Central memory CD8-positive, alpha-beta T cell (primary cell): ENCODE measurements around the gene SNX10.

Experiments
- ATAC-seq: fragments of 150-1000 bp; cut with Tn5 transposase; replicated peaks from 2 replicates; pipeline ENCODE4 v1.10.0; 2022; ENCODE audit warnings: mild to moderate bottlenecking, moderate FRiP score, moderate number of reproducible peaks; ENCODE audit not compliant: poor library complexity, severe bottlenecking; ENCODE audit errors: extremely low read depth
- DNase-seq, 2 donors: peaks; one replicate each; pipeline ENCODE4 v3.0.0; 2021; ENCODE audit warnings: low spot score in 2 of 2
- H3K27ac Mint-ChIP-seq: one replicate; pipeline ENCODE4 v1.8.0; 2022; ENCODE audit warnings: low read depth, mild to moderate bottlenecking, moderate library complexity, mixed read lengths
- H3K27me3 Mint-ChIP-seq: one replicate; pipeline ENCODE4 v1.8.0; 2022; ENCODE audit warnings: mixed read lengths
- H3K36me3 Mint-ChIP-seq: one replicate; pipeline ENCODE4 v1.8.0; 2022; ENCODE audit warnings: mild to moderate bottlenecking, moderate library complexity, mixed read lengths; ENCODE audit not compliant: insufficient read depth
- H3K4me1 Mint-ChIP-seq: one replicate; pipeline ENCODE4 v1.8.0; 2022; ENCODE audit warnings: mixed read lengths
- H3K4me3 Mint-ChIP-seq: one replicate; pipeline ENCODE4 v1.8.0; 2022; ENCODE audit warnings: mild to moderate bottlenecking, moderate library complexity, mixed read lengths
- H3K9me3 Mint-ChIP-seq: one replicate; pipeline ENCODE4 v1.8.0; 2022; ENCODE audit warnings: mixed read lengths

The SNX10 gene

GRCh38 chr7:26368542-26368941, 76.9 kb downstream of the SNX10 start:
- DNase-seq = no peak
- no peak overlapping the region for H3K4me3 Mint-ChIP-seq

GRCh38 chr7:26369593-26369992, 77.9 kb downstream of the SNX10 start:
- no peak for DNase-seq
- H3K27me3 Mint-ChIP-seq = peaks cover 9% of the 10 kb centered on the region
- peak; percentile 62 for ATAC-seq

More at GRCh38 chr7:26368542-26368941, 76.9 kb downstream of the SNX10 start:
- ATAC-seq = no peak
- Mint-ChIP-seq H3K27me3 (peaks cover 9% of the 10 kb centered on the region), H3K4me1 (peaks cover 4% of the 10 kb centered on the region), H3K27ac (no peak overlapping the region), H3K36me3 (peaks cover 26% of the 10 kb centered on the region), H3K9me3 (no peaks in the 10 kb centered on the region)

DNA sequence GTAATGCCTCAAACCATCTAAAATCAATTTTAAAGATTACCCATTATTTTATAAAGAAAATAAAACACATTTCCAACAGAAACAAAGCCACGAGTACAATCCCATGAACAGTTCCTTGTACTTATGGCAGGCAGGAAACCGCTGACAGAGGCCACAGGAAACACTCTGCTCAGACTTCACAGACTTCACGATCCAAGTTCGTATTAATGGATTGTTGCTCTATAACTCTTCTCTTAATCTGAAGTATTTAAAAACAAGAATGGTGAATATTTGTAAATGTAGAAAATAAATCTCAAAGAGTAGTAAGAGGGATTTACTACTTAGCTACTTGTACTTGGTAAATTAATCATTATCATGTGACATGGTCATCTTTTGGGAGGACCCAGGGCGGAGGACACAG, 78.3 kb downstream of the SNX10 start:
- no peaks in the 10 kb centered on the region for H3K9me3 Mint-ChIP-seq
- DNase-seq (no peak), ATAC-seq (no peak)
- peaks cover 9% of the 10 kb centered on the region for H3K27me3 Mint-ChIP-seq
- H3K27ac Mint-ChIP-seq = no peak overlapping the region
- no peak overlapping the region for H3K4me3 Mint-ChIP-seq
- peaks cover 19% of the 10 kb centered on the region for H3K36me3 Mint-ChIP-seq
- H3K4me1 Mint-ChIP-seq = peaks cover 2% of the 10 kb centered on the region

More at GRCh38 chr7:26369593-26369992, 77.9 kb downstream of the SNX10 start:
- Mint-ChIP-seq H3K9me3 (no peaks in the 10 kb centered on the region), H3K4me1 (peaks cover 4% of the 10 kb centered on the region), H3K4me3 (no peak overlapping the region), H3K36me3 (peaks cover 22% of the 10 kb centered on the region), H3K27ac (no peak overlapping the region)

GRCh38 chr7:26372249-26372648, 80.6 kb downstream of the SNX10 start:
- Mint-ChIP-seq H3K27me3 (peaks cover 9% of the 10 kb centered on the region), H3K36me3 (peaks cover 16% of the 10 kb centered on the region), H3K27ac (no peak overlapping the region), H3K4me1 (peaks cover 11% of the 10 kb centered on the region), H3K4me3 (no peak overlapping the region), H3K9me3 (no peaks in the 10 kb centered on the region)
- DNase-seq (no peak), ATAC-seq (no peak)

DNA sequence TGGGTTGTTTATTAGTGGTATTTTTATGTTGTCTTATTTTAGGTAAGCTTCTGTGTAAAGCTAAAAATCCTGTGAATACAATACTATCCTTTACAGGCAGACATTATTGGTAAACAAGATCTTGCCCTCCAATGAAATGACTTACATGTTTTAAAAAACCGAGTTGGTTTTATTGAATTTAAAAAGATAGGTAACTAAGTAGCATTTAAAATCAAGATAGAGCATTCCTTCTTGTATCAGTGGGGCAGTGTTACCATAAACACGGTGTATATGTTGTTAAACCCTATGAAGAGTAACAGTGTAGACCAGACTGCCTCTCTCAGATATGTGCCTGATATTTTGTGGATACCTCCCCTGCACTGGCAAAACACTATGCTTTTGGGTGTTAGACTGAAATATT, 81.0 kb downstream of the SNX10 start:
- DNase-seq (no peak), ATAC-seq (no peak)
- peaks cover 13% of the 10 kb centered on the region for H3K36me3 Mint-ChIP-seq
- H3K9me3 Mint-ChIP-seq = no peaks in the 10 kb centered on the region
- no peak overlapping the region for H3K27ac Mint-ChIP-seq
- no peak overlapping the region for H3K4me3 Mint-ChIP-seq
- H3K4me1 Mint-ChIP-seq = peaks cover 12% of the 10 kb centered on the region
- H3K27me3 Mint-ChIP-seq = peaks cover 9% of the 10 kb centered on the region

GRCh38 chr7:26374647-26375373, 83.1 kb downstream of the SNX10 start:
- H3K27ac Mint-ChIP-seq = no peak overlapping the region
- DNase-seq = no peak
- H3K9me3 Mint-ChIP-seq = no peaks in the 10 kb centered on the region
- peaks cover 20% of the 10 kb centered on the region for H3K27me3 Mint-ChIP-seq
- ATAC-seq = no peak
- peaks cover 13% of the 10 kb centered on the region for H3K36me3 Mint-ChIP-seq
- H3K4me1 Mint-ChIP-seq = peaks cover 12% of the 10 kb centered on the region
- no peak overlapping the region for H3K4me3 Mint-ChIP-seq

GRCh38 chr7:26375726-26376174, 84.1 kb downstream of the SNX10 start:
- ATAC-seq (no peak), DNase-seq (no peak)
- H3K4me3 Mint-ChIP-seq = peak overlapping the region; percentile 83
- peaks cover 12% of the 10 kb centered on the region for H3K4me1 Mint-ChIP-seq
- no peaks in the 10 kb centered on the region for H3K9me3 Mint-ChIP-seq
- H3K27me3 Mint-ChIP-seq = peaks cover 20% of the 10 kb centered on the region
- peaks cover 13% of the 10 kb centered on the region for H3K36me3 Mint-ChIP-seq
- H3K27ac Mint-ChIP-seq = no peak overlapping the region

- H3K36me3 Mint-ChIP-seq = peaks cover 13% of the 10 kb centered on the region
- no peaks in the 10 kb centered on the region for H3K9me3 Mint-ChIP-seq
- ATAC-seq (peak; percentile 41), DNase-seq (no peak)
- H3K27me3 Mint-ChIP-seq = peaks cover 20% of the 10 kb centered on the region
- H3K4me3 Mint-ChIP-seq = peak overlapping the region; percentile 83
- peak overlapping the region; percentile 86 for H3K27ac Mint-ChIP-seq
- H3K4me1 Mint-ChIP-seq = peaks cover 12% of the 10 kb centered on the region
Measured at GRCh38 chr7:26376175-26376917, 84.7 kb downstream of the SNX10 start.

- H3K9me3 Mint-ChIP-seq = no peaks in the 10 kb centered on the region
- peaks cover 10% of the 10 kb centered on the region for H3K27me3 Mint-ChIP-seq
- peaks cover 12% of the 10 kb centered on the region for H3K4me1 Mint-ChIP-seq
- H3K27ac Mint-ChIP-seq = no peak overlapping the region
- H3K36me3 Mint-ChIP-seq = peaks cover 3% of the 10 kb centered on the region
- no peak for DNase-seq
- ATAC-seq = no peak
- H3K4me3 Mint-ChIP-seq = no peak overlapping the region
Measured at GRCh38 chr7:26378016-26378415, 86.4 kb downstream of the SNX10 start.

GRCh38 chr7:26379711-26380110, 88.0 kb downstream of the SNX10 start:
- H3K27me3 Mint-ChIP-seq = peaks cover 10% of the 10 kb centered on the region
- H3K36me3 Mint-ChIP-seq = peaks cover 3% of the 10 kb centered on the region
- H3K4me1 Mint-ChIP-seq = peaks cover 12% of the 10 kb centered on the region
- H3K4me3 Mint-ChIP-seq = no peak overlapping the region
- H3K27ac Mint-ChIP-seq = no peak overlapping the region
- no peaks in the 10 kb centered on the region for H3K9me3 Mint-ChIP-seq
- no peak for DNase-seq
- ATAC-seq = no peak

DNA sequence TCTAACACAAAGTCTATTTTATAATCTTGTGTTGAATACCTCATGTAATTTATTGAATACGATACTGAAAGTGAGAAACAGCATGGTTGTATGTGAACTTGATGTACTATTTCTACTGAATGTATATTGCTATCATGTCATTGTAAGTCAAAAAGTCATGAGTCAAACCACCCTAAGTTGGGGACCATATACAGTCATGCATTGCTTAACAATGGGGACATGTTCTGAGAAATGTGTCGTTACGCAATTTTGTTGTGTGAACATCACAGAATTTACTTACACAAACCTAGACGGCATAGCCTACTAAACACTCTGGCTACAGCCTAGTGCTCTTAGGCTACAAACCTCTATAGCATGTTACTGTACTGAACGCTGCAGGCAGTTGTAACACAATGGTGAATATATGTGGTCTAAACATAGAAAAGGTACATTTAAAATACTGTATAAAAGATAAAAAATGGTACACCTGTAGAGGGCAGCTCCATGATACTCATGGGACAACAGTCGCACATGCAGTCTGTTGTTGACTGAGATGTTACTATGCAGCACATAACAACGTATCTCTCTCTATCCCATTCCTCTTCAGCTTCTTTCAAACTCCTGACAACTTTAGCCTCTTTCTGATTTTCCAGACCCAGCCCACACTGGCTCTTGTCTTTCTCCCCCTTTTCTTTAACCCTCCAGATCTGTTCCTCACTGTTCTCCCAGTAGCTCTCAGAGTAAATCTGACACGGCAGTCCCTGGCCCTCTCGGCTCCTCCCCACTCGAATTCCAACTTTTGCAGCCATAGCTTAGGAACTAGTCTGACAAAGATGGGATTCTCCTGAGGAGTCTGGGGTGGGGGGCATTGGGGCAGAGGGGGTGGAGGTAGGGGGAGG, 90.1 kb downstream of the SNX10 start:
- ATAC-seq = no peak
- Mint-ChIP-seq H3K9me3 (no peaks in the 10 kb centered on the region), H3K36me3 (no peaks in the 10 kb centered on the region), H3K4me3 (no peak overlapping the region), H3K27ac (no peak overlapping the region), H3K27me3 (peaks cover 21% of the 10 kb centered on the region), H3K4me1 (peaks cover 6% of the 10 kb centered on the region)
- no peak for DNase-seq

DNA sequence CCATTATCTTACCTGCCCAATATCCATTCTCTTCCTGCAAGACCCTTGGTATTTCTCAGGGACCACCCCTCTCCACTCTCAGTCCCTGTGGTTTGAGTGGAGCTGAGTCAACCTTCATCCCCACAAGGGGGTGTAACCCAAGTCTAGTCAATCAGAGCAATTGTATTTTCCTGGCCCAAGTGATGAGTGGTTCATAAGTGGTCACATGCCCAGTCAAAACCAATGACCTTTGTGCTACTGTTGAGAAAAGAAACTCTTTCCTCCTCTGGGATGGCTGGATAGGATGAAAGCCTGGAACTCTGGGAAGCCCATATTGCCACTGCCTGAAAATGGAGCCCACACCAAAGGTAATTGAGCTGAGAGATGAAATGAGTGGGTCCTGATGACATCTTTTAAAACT, 93.6 kb downstream of the SNX10 start:
- Mint-ChIP-seq H3K9me3 (no peaks in the 10 kb centered on the region), H3K4me3 (no peak overlapping the region), H3K27ac (no peak overlapping the region), H3K4me1 (no peaks in the 10 kb centered on the region), H3K36me3 (no peaks in the 10 kb centered on the region), H3K27me3 (peaks cover 36% of the 10 kb centered on the region)
- DNase-seq (no peak), ATAC-seq (no peak)
